Measurements from ENCODE around the gene CAMK2D.
A peak's percentile ranks its signal among the peaks of the same experiment; 100 is the strongest.
"Not testable (repeated sequence)": the region's sequence is repeated elsewhere in the genome, so short reads cannot be mapped to it uniquely, and the experiment has no call there.

CAMK2D gene

DNA sequence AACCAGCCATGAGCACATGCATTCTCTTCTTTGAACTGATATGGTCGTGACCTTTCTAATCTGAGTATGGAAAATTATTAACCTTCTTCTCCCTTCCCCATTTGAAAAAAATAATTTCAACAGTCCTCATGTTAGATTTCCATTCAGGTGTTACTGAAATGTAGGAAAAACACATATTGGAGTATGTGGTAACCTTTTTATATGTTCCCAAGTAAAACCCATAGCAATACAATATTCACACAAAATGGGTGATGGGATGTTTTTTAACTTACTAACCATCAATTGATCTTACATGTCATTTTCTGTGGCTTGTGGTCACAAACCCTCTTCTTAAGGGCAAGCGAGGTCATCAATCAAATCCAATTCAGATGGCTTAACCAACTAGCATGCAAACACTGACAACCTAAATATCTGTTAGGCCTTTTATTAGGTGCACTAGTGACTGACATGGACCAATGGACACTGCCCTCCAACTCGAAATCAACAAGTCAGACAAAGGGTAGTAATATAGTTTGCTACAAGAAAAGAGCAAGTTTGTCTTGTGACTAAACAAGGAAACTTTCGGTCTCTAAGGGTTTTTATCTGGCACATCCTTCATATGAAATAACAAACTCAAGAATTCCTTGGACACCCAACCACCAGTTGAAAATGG lies 74.3 kb downstream of the CAMK2D start:
- DNase-seq (ENCODE audit: low read depth) = peak; percentile 44
- H3K4me3 ChIP-seq (ENCODE audit: low read depth, low read length) = no peak overlapping the region
- TF ChIP-seq, protein P1, sequence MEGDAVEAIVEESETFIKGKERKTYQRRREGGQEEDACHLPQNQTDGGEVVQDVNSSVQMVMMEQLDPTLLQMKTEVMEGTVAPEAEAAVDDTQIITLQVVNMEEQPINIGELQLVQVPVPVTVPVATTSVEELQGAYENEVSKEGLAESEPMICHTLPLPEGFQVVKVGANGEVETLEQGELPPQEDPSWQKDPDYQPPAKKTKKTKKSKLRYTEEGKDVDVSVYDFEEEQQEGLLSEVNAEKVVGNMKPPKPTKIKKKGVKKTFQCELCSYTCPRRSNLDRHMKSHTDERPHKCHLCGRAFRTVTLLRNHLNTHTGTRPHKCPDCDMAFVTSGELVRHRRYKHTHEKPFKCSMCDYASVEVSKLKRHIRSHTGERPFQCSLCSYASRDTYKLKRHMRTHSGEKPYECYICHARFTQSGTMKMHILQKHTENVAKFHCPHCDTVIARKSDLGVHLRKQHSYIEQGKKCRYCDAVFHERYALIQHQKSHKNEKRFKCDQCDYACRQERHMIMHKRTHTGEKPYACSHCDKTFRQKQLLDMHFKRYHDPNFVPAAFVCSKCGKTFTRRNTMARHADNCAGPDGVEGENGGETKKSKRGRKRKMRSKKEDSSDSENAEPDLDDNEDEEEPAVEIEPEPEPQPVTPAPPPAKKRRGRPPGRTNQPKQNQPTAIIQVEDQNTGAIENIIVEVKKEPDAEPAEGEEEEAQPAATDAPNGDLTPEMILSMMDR (conservative IDR thresholded peaks at IDR 0.05; ENCODE audit: low read depth, low read length) = no peak

DNA sequence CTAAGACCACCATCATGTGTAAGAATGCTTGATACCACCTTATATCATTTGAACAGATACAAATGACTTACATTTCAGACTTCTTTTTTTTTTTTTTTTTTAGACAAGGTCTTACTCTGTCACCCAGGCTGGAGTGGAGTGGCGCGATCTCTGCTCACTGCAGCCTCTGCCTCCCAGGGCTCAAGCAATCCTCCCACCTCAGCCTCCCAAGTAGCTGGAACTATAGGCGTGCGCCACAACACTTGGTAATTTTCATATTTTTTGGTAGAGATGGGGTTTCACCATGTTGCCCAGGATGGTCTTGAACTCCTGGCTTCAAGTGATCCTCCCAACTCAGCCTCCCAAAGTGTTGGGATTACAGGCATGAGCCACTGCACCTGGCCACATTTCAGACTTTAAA lies 76.4 kb downstream of the CAMK2D start:
- not testable (repeated sequence) for H3K4me3 ChIP-seq (ENCODE audit: low read depth, low read length); DNase-seq (ENCODE audit: low read depth)

DNA sequence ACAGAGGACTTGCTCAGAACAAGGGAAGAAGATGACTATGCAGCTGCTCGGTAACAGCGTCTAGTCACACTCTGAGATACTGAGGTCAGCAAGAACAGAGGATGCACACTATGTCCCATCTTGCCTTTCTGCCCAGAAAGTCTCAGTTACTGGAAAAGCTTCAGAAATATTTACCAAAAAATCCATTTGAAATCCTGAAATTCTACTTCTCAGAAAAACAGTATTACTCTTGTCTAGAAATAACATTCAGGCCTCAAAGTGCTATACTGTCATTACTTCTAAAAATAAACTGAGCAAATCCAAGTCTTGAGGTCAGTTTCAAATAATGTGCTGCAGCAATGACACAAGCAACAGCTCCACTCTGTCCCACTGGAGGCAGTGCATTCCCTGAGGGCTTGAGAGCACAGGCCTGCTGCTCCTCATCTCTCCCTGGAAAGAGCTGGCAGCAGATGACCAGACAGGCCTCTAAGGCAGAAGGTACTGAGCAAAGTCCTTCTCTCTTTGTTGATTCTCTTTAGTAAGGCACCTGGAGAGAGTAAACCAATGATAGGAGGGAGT lies 76.9 kb downstream of the CAMK2D start:
- peak; percentile 70 for DNase-seq (ENCODE audit: low read depth)
- H3K4me3 ChIP-seq (ENCODE audit: low read depth, low read length) = no peak overlapping the region
- TF ChIP-seq, protein P1 (conservative IDR thresholded peaks at IDR 0.05; ENCODE audit: low read depth, low read length) = peak; percentile 57

DNA sequence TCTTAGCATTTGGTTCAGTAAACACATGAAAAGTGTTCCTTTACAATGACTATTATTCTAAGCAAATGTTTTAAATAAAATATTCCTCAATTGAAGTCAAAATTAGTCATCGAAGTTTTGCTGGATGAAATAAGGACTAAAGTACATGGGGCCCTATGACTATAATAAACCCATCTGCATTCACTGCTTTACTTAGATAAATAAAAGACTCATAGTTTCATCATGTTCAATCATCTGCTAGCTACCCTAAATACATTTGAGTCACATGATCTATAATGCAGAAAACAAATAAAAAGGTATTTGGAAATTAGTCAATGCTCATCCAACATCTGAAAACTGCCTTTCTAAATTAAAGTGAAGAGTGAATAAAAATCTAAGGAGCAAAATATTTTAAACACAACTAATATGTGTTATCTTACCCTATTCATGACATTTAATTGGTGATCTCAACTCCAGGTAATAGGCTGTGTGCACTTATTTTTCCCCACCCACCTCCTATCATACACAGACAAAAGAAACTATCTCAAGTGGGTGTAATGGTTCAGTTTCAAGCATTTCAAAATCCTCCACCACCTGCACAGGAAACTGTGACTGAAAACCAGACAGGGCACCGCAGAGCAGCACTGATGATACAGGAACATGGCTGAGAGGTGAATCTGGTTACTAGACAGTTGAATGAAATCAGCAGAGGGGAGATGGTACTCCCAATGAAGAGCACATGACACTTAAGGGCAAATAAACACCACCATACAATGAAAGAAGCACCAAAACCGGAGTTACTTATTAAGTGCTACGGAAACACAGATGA lies 78.6 kb downstream of the CAMK2D start:
- no peak overlapping the region for H3K4me3 ChIP-seq (ENCODE audit: low read depth, low read length)
- TF ChIP-seq, protein P1 (conservative IDR thresholded peaks at IDR 0.05; ENCODE audit: low read depth, low read length) = no peak
- peak; percentile 24 for DNase-seq (ENCODE audit: low read depth)

DNA sequence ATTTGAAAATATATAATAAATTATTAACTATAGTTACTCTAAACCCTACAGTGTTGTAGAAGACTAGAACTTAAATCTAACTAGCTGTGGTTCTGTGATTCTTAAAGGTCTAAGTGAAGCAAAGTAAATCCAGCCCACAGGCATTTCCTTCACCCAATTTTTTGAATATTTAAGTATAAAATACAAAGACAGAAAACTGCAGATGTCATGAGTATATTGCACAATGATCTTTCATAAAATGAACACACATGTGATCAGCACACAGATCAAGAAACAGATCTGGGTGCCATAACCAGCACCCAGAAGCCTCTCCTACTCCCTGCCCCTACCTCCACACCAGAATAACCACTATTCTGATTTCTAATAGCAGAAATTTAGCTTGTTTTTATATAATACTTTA lies 82.9 kb downstream of the CAMK2D start:
- H3K4me3 ChIP-seq (ENCODE audit: low read depth, low read length) = no peak overlapping the region
- TF ChIP-seq, protein P1 (conservative IDR thresholded peaks at IDR 0.05; ENCODE audit: low read depth, low read length) = no peak
- peak; percentile 73 for DNase-seq (ENCODE audit: low read depth)

DNA sequence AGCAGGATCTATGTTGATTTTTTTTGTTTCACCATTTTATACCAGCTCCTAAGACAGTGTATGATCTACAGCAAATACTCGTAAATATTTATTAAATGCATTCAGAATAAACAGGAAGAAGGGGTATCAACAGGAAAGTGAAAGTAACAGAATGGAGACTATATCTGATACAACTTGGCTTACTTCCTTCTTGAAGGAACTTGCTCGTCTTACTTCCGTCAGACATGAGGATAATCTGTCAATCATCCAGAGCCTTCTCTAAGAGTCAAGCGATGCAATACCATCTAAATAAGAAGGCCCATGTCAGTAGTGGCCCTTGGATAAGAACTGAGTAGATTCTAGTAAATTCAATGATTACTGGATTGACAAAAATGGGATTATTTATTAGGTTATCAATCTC lies 84.2 kb downstream of the CAMK2D start:
- TF ChIP-seq, protein P1 (conservative IDR thresholded peaks at IDR 0.05; ENCODE audit: low read depth, low read length) = no peak
- DNase-seq (ENCODE audit: low read depth) = no peak
- H3K4me3 ChIP-seq (ENCODE audit: low read depth, low read length) = no peak overlapping the region
